CD4-positive, alpha-beta memory T cell (primary cell): ENCODE measurements around the gene TIMM13. TPM values are rescaled to one million over a fixed set of nuclear protein-coding genes. Genes with fewer than 3 reads are reported as not detected.

Source experiments
- CTCF ChIA-PET: fragments of 350-600 bp; sonication (Branson Sonifier 250); formaldehyde crosslinking; loops from one replicate; lab custom pipeline; 2021; ENCODE audit warnings: inconsistent platforms; ENCODE audit not compliant: partially characterized antibody; lab: Charles Lee
- POLR2A ChIA-PET: fragments of 350-600 bp; sonication (Branson Sonifier 250); formaldehyde crosslinking; loops from one replicate; lab custom pipeline; 2021; ENCODE audit not compliant: partially characterized antibody; lab: Charles Lee
- DNase-seq, 5 donors: peaks; one replicate each; pipeline versions ENCODE4 v3.0.0 to v3.0.0-alpha.2; 2020 to 2022; ENCODE audit warnings: mixed read lengths in 1 of 5
- H3K27ac ChIP-seq: one replicate; pipeline ENCODE4 v1.7.0; 2013; ENCODE audit warnings: low read depth, low read length
- H3K27me3 ChIP-seq: 2 replicates; pipeline ENCODE4 v1.7.0; 2013; ENCODE audit warnings: mild to moderate bottlenecking, low read length, moderate library complexity; ENCODE audit not compliant: insufficient read depth
- H3K36me3 ChIP-seq: 2 replicates; pipeline ENCODE4 v1.7.0; 2013; ENCODE audit warnings: mild to moderate bottlenecking, low read length, moderate library complexity; ENCODE audit not compliant: insufficient read depth
- H3K4me1 ChIP-seq: 2 replicates; pipeline ENCODE4 v1.7.0; 2013; ENCODE audit warnings: mild to moderate bottlenecking, low read length, moderate library complexity; ENCODE audit not compliant: insufficient read depth
- H3K4me3 ChIP-seq, 2 donors: one replicate each; pipeline ENCODE4 v1.7.0; 2013; ENCODE audit warnings: low read length in 2 of 2, mild to moderate bottlenecking in 1 of 2
- H3K9me3 ChIP-seq, 2 donors: one replicate each; pipeline ENCODE4 v1.7.0; 2013; ENCODE audit warnings: low read length in 2 of 2, control low read depth in 1 of 2; ENCODE audit not compliant: control insufficient read depth in 1 of 2
- H3K27ac Mint-ChIP-seq, 7 donors: one replicate each; pipeline ENCODE4 v1.8.0; 2020 to 2021; ENCODE audit warnings: mixed read lengths in 7 of 7, mild to moderate bottlenecking in 6 of 7, inconsistent platforms in 3 of 7, moderate library complexity in 3 of 7
- H3K27me3 Mint-ChIP-seq, 2 donors: one replicate each; pipeline ENCODE4 v1.8.0; 2020 to 2021; ENCODE audit warnings: mixed read lengths in 2 of 2
- H3K36me3 Mint-ChIP-seq, 2 donors: one replicate each; pipeline ENCODE4 v1.8.0; 2020 to 2021; ENCODE audit warnings: mixed read lengths in 2 of 2, inconsistent platforms in 1 of 2, mild to moderate bottlenecking in 1 of 2
- H3K4me1 Mint-ChIP-seq, 4 donors: one replicate each; pipeline ENCODE4 v1.8.0; 2020 to 2021; ENCODE audit warnings: mixed read lengths in 4 of 4, mild to moderate bottlenecking in 1 of 4
- H3K4me3 Mint-ChIP-seq, 8 donors: one replicate each; pipeline ENCODE4 v1.8.0; 2020 to 2021; ENCODE audit warnings: mixed read lengths in 8 of 8, mild to moderate bottlenecking in 7 of 8, moderate library complexity in 6 of 8, inconsistent platforms in 3 of 8
- H3K9me3 Mint-ChIP-seq, 8 donors: one replicate each; pipeline ENCODE4 v1.8.0; 2020 to 2021; ENCODE audit warnings: mixed read lengths in 8 of 8, mild to moderate bottlenecking in 5 of 8, inconsistent platforms in 3 of 8, moderate library complexity in 1 of 8
- intact Hi-C: fragments of 100-400 bp; cut with micrococcal nuclease; formaldehyde crosslinking; loops from one replicate; pipeline ENCODE4 v1.15.1; 2023
- microRNA-seq: library from miRNA; unstranded; fragments of <30 nt; microRNA quantifications from one replicate; pipeline ENCODE4 v1.2.0, GENCODE V29; 2021; ENCODE audit warnings: borderline replicate concordance, borderline number of aligned reads, borderline microRNAs expressed, mixed read lengths
- polyA plus RNA-seq, 2 donors: library from polyadenylated mRNA; unstranded; fragments of 300-500 nt; fragmentation: Illumina TruSeq; gene quantifications; one replicate each; pipeline ENCODE4 v1.2.3, GENCODE V29; 2021
- total RNA-seq, 2 experiments: library from RNA; stranded (reverse); gene quantifications; one replicate each; pipeline ENCODE4 v1.2.3, GENCODE V29; 2021

The TIMM13 gene
- total and polyA plus RNA-seq, 4 experiments from 2014 or later, result 30.6 to 76.4 (median 48.7) TPM

- Histone ChIP-seq H3K4me3 (no peak overlapping the region), H3K27me3 (no peaks in the 10 kb centered on the region), H3K9me3 (no peaks in the 10 kb centered on the region), H3K27ac (no peak overlapping the region), H3K36me3 (no peaks in the 10 kb centered on the region), H3K4me1 (no peaks in the 10 kb centered on the region)
- Mint-ChIP-seq H3K9me3 (peaks cover 0 to 17% (median 8%) of the 10 kb centered on the region in 8 donors), H3K4me1 (peaks cover 0 to 3% (median 0%) of the 10 kb centered on the region in 4 donors), H3K4me3 (no peak overlapping the region), H3K36me3 (peaks cover 0 to 9% of the 10 kb centered on the region in 2 donors), H3K27ac (no peak overlapping the region), H3K27me3 (peaks cover 3 to 5% of the 10 kb centered on the region in 2 donors)
- ChIA-PET POLR2A (no interaction called here), CTCF (no interaction called here)
- DNase-seq, result no peak
- intact Hi-C loops, result no loop called here
Measured at GRCh38 chr19:2380567-2380966, 46.8 kb downstream of the TIMM13 start.

GRCh38 chr19:2376784-2377519 lies 50.4 kb downstream of the TIMM13 start:
- CTCF ChIA-PET, result no interaction called here
- H3K4me3 Mint-ChIP-seq, result no peak overlapping the region

More at GRCh38 chr19:2376784-2377519, 50.4 kb downstream of the TIMM13 start:
- peak in 1 of 5 donors; percentile 11 for DNase-seq
- Mint-ChIP-seq H3K9me3 (peaks cover 0 to 17% (median 10%) of the 10 kb centered on the region in 8 donors), H3K27me3 (peaks cover 4 to 6% of the 10 kb centered on the region in 2 donors), H3K27ac (no peak overlapping the region), H3K36me3 (peaks cover 0 to 9% of the 10 kb centered on the region in 2 donors), H3K4me1 (no peaks in the 10 kb centered on the region)
- no peak overlapping the region for H3K27ac ChIP-seq
- H3K4me3 ChIP-seq, result no peak overlapping the region
- POLR2A ChIA-PET, result no interaction called here
- no peaks in the 10 kb centered on the region for H3K9me3 ChIP-seq
- intact Hi-C loops, result no loop called here
- no peaks in the 10 kb centered on the region for H3K27me3 ChIP-seq
- H3K4me1 ChIP-seq, result no peaks in the 10 kb centered on the region
- H3K36me3 ChIP-seq, result no peaks in the 10 kb centered on the region

Small RNAs within 50 kb of the gene (microRNA-seq; reads per million reads assigned to microRNA genes)
- gene MIR7108, result not detected

Other genes starting within 250 kb of the TIMM13 start
- gene PLEKHJ1, start 191.3 kb downstream of the TIMM13 start, total RNA-seq, result 10 to 100 TPM; 64.9 to 65.3 TPM
- gene PLEKHJ1, start 191.3 kb downstream of the TIMM13 start, polyA plus RNA-seq, result 100 to 1,000 TPM; 105 to 119 TPM
- 100 to 1,000 TPM; 140 to 141 TPM for gene SF3A2, start 190.8 kb downstream of the TIMM13 start, total RNA-seq
- 10 to 100 TPM in 1 of 2 donors, 1 to 10 TPM in 1; 8.3 to 37.8 TPM for gene SF3A2, start 190.8 kb downstream of the TIMM13 start, polyA plus RNA-seq
- 10 to 100 TPM in 1 of 2 experiments, 1 to 10 TPM in 1; 7.5 to 12.7 TPM for gene AMH, start 178.3 kb downstream of the TIMM13 start, total RNA-seq
- gene AMH, start 178.3 kb downstream of the TIMM13 start, polyA plus RNA-seq, result not detected
- gene JSRP1, start 171.2 kb downstream of the TIMM13 start, total RNA-seq, result 1 to 10 TPM; 1.3 to 1.5 TPM
- 1 to 10 TPM; 1.1 to 1.7 TPM for gene JSRP1, start 171.2 kb downstream of the TIMM13 start, polyA plus RNA-seq
- under 1 TPM in 1 of 2 experiments, not detected in 1; 0.11 TPM for gene PEAK3, start 145.4 kb downstream of the TIMM13 start, total RNA-seq
- under 1 TPM; 0.07 TPM for gene PEAK3, start 145.4 kb downstream of the TIMM13 start, polyA plus RNA-seq
- under 1 TPM; 0.73 to 0.75 TPM for gene LINGO3, start 119.4 kb downstream of the TIMM13 start, total RNA-seq
- gene LINGO3, start 119.4 kb downstream of the TIMM13 start, polyA plus RNA-seq, result 1 to 10 TPM in 1 of 2 donors, under 1 TPM in 1; 0.46 to 7.1 TPM
- 100 to 1,000 TPM; 107 to 108 TPM for gene LSM7, start 99.0 kb downstream of the TIMM13 start, total RNA-seq
- gene LSM7, start 99.0 kb downstream of the TIMM13 start, polyA plus RNA-seq, result 100 to 1,000 TPM; 165 to 171 TPM
- gene SPPL2B, start 98.9 kb downstream of the TIMM13 start, total RNA-seq, result 10 to 100 TPM; 76.8 to 82.8 TPM
- 1 to 10 TPM; 6.2 to 9.4 TPM for gene SPPL2B, start 98.9 kb downstream of the TIMM13 start, polyA plus RNA-seq
- not detected for gene TMPRSS9, start 67.3 kb downstream of the TIMM13 start, total RNA-seq
- gene TMPRSS9, start 67.3 kb downstream of the TIMM13 start, polyA plus RNA-seq, result not detected
- gene LMNB2, start 29.4 kb upstream of the TIMM13 start, total RNA-seq, result 10 to 100 TPM; 19.8 to 19.9 TPM
- gene LMNB2, start 29.4 kb upstream of the TIMM13 start, polyA plus RNA-seq, result 10 to 100 TPM in 1 of 2 donors, 1 to 10 TPM in 1; 3.8 to 10.8 TPM
- 10 to 100 TPM; 88.2 to 88.3 TPM for gene GADD45B, start 48.5 kb upstream of the TIMM13 start, total RNA-seq
- 10 to 100 TPM; 44.9 to 94.4 TPM for gene GADD45B, start 48.5 kb upstream of the TIMM13 start, polyA plus RNA-seq